Measurements from ENCODE around the gene GOLGA2.

GOLGA2 gene

GRCh38 chr9:128314697-128315096 lies 38.9 kb upstream of the GOLGA2 start:
- Histone ChIP-seq H3K9me3 (ENCODE audit: insufficient read depth, low read length) (no peaks in the 10 kb centered on the region), H3K79me2 (ENCODE audit: insufficient read depth, low read length) (no peaks in the 10 kb centered on the region), H3K9me2 (replicated peaks; ENCODE audit: insufficient read depth, low read length) (no peaks in the 10 kb centered on the region), H3K27me3 (ENCODE audit: low read length) (no peaks in the 10 kb centered on the region), H3K4me3 (ENCODE audit: insufficient read depth, low read length, poor library complexity, severe bottlenecking) (no peak overlapping the region), H4K20me1 (ENCODE audit: low read depth, low read length) (no peaks in the 10 kb centered on the region), H3K36me3 (ENCODE audit: low read length) (no peaks in the 10 kb centered on the region), H3K4me2 (ENCODE audit: low read depth, low read length, poor library complexity, severe bottlenecking) (no peak overlapping the region), H3F3A (ENCODE audit: insufficient read depth) (no peaks in the 10 kb centered on the region), H3K9ac (ENCODE audit: low read length) (no peak overlapping the region), H3K27ac (ENCODE audit: low read depth, low read length) (no peak overlapping the region), H2AFZ (ENCODE audit: low read depth, low read length, severe bottlenecking) (no peak overlapping the region)
- TF ChIP-seq CTCF (IDR thresholded peaks at IDR 0.05; ENCODE audit: insufficient read depth, low read length, poor library complexity, severe bottlenecking) (no peak), EZH2phosphoT487 (conservative IDR thresholded peaks at IDR 0.05; ENCODE audit: low read length) (no peak)

DNA sequence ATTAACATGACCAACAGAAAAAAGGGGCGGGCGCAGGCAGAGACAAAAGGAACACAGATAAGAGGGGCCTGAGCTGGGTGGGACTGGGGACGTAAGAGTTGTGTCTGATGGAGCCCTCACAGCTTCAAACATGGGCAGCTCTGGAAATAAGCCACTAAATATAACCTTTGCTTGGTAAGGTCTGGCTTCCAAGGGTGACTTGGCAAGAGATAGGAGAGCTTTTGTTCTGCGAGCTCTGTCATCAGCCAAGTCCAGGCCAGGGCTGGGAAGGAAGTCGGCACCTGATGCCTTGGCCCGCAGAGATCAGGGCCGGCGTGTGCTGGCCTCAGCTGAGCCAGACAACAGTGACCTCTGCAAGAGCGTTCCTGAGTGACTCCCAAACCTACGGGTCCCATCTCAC lies 34.7 kb upstream of the GOLGA2 start:
- Histone ChIP-seq H3K4me2 (ENCODE audit: low read depth, low read length, poor library complexity, severe bottlenecking) (no peak overlapping the region), H3K79me2 (ENCODE audit: insufficient read depth, low read length) (no peaks in the 10 kb centered on the region), H3K27ac (ENCODE audit: low read depth, low read length) (no peak overlapping the region), H3K36me3 (ENCODE audit: low read length) (0 out of 2 replicates have a peak, but pooled peaks cover 3% of the 10 kb centered on the region), H3K27me3 (ENCODE audit: low read length) (no peaks in the 10 kb centered on the region), H3K9me2 (replicated peaks; ENCODE audit: insufficient read depth, low read length) (no peaks in the 10 kb centered on the region), H4K20me1 (ENCODE audit: low read depth, low read length) (no peaks in the 10 kb centered on the region), H3K9ac (ENCODE audit: low read length) (no peak overlapping the region), H3K9me3 (ENCODE audit: insufficient read depth, low read length) (no peaks in the 10 kb centered on the region), H3K4me3 (ENCODE audit: insufficient read depth, low read length, poor library complexity, severe bottlenecking) (no peak overlapping the region), H2AFZ (ENCODE audit: low read depth, low read length, severe bottlenecking) (no peak overlapping the region), H3F3A (ENCODE audit: insufficient read depth) (no peaks in the 10 kb centered on the region)
- TF ChIP-seq EZH2phosphoT487 (conservative IDR thresholded peaks at IDR 0.05; ENCODE audit: low read length) (no peak), CTCF (IDR thresholded peaks at IDR 0.05; ENCODE audit: insufficient read depth, low read length, poor library complexity, severe bottlenecking) (no peak)

DNA sequence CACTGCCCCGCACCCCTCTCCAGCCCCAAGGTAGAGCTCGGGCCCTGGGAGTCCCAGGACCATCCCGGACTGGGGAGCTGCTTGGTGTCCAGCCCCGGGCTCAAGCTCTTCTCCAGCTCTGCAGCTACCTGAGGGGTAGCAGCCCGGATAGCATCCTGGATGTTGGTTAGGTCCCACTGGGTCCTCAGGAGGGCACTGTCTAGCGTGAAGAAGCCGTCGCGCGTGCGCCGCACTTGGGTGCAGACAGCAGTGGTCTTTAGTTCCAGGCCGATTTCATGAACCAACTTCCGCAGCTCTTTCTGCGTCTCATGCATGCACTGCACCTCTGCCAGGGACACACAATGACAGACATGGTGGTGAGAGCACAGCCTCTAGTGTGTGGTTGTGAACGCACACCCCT lies 33.7 kb upstream of the GOLGA2 start:
- Histone ChIP-seq H3K9me3 (ENCODE audit: insufficient read depth, low read length) (no peaks in the 10 kb centered on the region), H3K79me2 (ENCODE audit: insufficient read depth, low read length) (no peaks in the 10 kb centered on the region), H3K4me3 (ENCODE audit: insufficient read depth, low read length, poor library complexity, severe bottlenecking) (no peak overlapping the region), H3K9me2 (replicated peaks; ENCODE audit: insufficient read depth, low read length) (no peaks in the 10 kb centered on the region), H3F3A (ENCODE audit: insufficient read depth) (no peaks in the 10 kb centered on the region), H3K4me2 (ENCODE audit: low read depth, low read length, poor library complexity, severe bottlenecking) (no peak overlapping the region), H3K27ac (ENCODE audit: low read depth, low read length) (no peak overlapping the region), H3K36me3 (ENCODE audit: low read length) (0 out of 2 replicates have a peak, but pooled peaks cover 3% of the 10 kb centered on the region), H3K27me3 (ENCODE audit: low read length) (no peaks in the 10 kb centered on the region), H3K9ac (ENCODE audit: low read length) (no peak overlapping the region), H4K20me1 (ENCODE audit: low read depth, low read length) (no peaks in the 10 kb centered on the region), H2AFZ (ENCODE audit: low read depth, low read length, severe bottlenecking) (no peak overlapping the region)
- TF ChIP-seq CTCF (IDR thresholded peaks at IDR 0.05; ENCODE audit: insufficient read depth, low read length, poor library complexity, severe bottlenecking) (no peak), EZH2phosphoT487 (conservative IDR thresholded peaks at IDR 0.05; ENCODE audit: low read length) (no peak)

GRCh38 chr9:128304971-128305288 lies 29.1 kb upstream of the GOLGA2 start:
- Histone ChIP-seq H3K27ac (ENCODE audit: low read depth, low read length) (no peak overlapping the region), H3K9me2 (replicated peaks; ENCODE audit: insufficient read depth, low read length) (no peaks in the 10 kb centered on the region), H3K4me2 (ENCODE audit: low read depth, low read length, poor library complexity, severe bottlenecking) (no peak overlapping the region), H3K79me2 (ENCODE audit: insufficient read depth, low read length) (no peaks in the 10 kb centered on the region), H3K27me3 (ENCODE audit: low read length) (no peaks in the 10 kb centered on the region), H3F3A (ENCODE audit: insufficient read depth) (no peaks in the 10 kb centered on the region), H3K4me3 (ENCODE audit: insufficient read depth, low read length, poor library complexity, severe bottlenecking) (no peak overlapping the region), H3K9me3 (ENCODE audit: insufficient read depth, low read length) (no peaks in the 10 kb centered on the region), H3K9ac (ENCODE audit: low read length) (no peak overlapping the region), H4K20me1 (ENCODE audit: low read depth, low read length) (no peaks in the 10 kb centered on the region), H2AFZ (ENCODE audit: low read depth, low read length, severe bottlenecking) (no peak overlapping the region), H3K36me3 (ENCODE audit: low read length) (0 out of 2 replicates have a peak, but pooled peaks cover 3% of the 10 kb centered on the region)
- no peak for TF ChIP-seq EZH2phosphoT487 (conservative IDR thresholded peaks at IDR 0.05; ENCODE audit: low read length)
- TF ChIP-seq CTCF (IDR thresholded peaks at IDR 0.05; ENCODE audit: insufficient read depth, low read length, poor library complexity, severe bottlenecking): no peak

Data from SU-DHL-6 (cell line).